OCI-LY7 (cell line): ENCODE measurements around the gene TTC24.
A peak's percentile ranks its signal among the peaks of the same experiment; 100 is the strongest.

Experiments used
- EZH2phosphoT487 ChIP-seq: fragments of 200-600 bp; sonication (generic); IDR thresholded peaks from 2 replicates; pipeline ENCODE4 v1.6.1; 2018; ENCODE audit warnings: low read depth, borderline replicate concordance, mild to moderate bottlenecking, mixed run types, antibody characterized with exemption, low read length, moderate library complexity, mixed read lengths
- TF ChIP-seq, protein P1 (sequence below): fragments of 200-600 bp; sonication (generic); conservative IDR thresholded peaks from 2 replicates; pipeline ENCODE4 v1.5.1; 2014; ENCODE audit warnings: mild to moderate bottlenecking, antibody characterized with exemption, low read length, moderate library complexity, mixed read lengths

DNA sequence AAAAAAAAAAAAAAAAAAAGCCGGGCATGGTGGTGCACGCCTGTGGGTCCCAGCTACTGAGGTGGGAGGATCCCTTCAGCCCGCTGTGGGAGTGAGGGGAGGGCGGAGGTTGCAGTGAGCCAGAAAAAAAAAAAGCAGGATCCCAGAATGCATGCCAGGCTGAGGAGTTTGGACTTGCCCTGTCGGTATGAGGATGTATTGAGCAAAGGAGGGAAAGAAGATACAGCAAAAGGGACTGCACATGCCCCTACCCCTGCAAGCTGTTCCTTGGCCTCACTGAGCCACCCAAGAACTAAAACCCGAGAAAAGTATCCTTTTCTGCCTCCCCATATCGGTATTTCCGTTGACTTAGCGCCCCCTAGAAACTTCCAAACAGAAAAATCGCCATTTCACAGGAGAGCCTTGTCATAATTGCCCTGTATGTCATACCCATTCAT, 23.1 kb downstream of the TTC24 start:
- TF ChIP-seq, protein P1, sequence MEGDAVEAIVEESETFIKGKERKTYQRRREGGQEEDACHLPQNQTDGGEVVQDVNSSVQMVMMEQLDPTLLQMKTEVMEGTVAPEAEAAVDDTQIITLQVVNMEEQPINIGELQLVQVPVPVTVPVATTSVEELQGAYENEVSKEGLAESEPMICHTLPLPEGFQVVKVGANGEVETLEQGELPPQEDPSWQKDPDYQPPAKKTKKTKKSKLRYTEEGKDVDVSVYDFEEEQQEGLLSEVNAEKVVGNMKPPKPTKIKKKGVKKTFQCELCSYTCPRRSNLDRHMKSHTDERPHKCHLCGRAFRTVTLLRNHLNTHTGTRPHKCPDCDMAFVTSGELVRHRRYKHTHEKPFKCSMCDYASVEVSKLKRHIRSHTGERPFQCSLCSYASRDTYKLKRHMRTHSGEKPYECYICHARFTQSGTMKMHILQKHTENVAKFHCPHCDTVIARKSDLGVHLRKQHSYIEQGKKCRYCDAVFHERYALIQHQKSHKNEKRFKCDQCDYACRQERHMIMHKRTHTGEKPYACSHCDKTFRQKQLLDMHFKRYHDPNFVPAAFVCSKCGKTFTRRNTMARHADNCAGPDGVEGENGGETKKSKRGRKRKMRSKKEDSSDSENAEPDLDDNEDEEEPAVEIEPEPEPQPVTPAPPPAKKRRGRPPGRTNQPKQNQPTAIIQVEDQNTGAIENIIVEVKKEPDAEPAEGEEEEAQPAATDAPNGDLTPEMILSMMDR = peak; percentile 89
- TF ChIP-seq EZH2phosphoT487 = no peak
